ENCODE data around the gene KRTAP29-1. TPM values are rescaled to one million over a fixed set of nuclear protein-coding genes. Genes with fewer than 3 reads are reported as not detected.

Gene KRTAP29-1
- total RNA-seq, 2 experiments from 2014 or later, result not detected

- H3K27me3 Mint-ChIP-seq, result no peaks in the 10 kb centered on the region
- H3K36me3 ChIP-seq (ENCODE audit: insufficient read depth, low read length), result no peaks in the 10 kb centered on the region
- no peaks in the 10 kb centered on the region for H3K9me3 ChIP-seq (ENCODE audit: control insufficient read depth in 1 of 2, insufficient read depth in 1 of 2, low read length in 2 of 2)
- intact Hi-C loops (cut with DNase I, micrococcal nuclease), result no loop called here
- H3K27ac Mint-ChIP-seq, result no peak overlapping the region
- no peak overlapping the region for H3K27ac ChIP-seq (ENCODE audit: low read depth in 1 of 2, low read length in 2 of 2)
- no peaks in the 10 kb centered on the region for H3K9me3 Mint-ChIP-seq
- H3K27me3 ChIP-seq (ENCODE audit: control insufficient read depth in 1 of 2, insufficient read depth in 2 of 2, low read length in 2 of 2), result no peaks in the 10 kb centered on the region
- H3K4me1 Mint-ChIP-seq (ENCODE audit: low read depth), result peaks cover 18% of the 10 kb centered on the region
- no peaks in the 10 kb centered on the region for H3K4me1 ChIP-seq (ENCODE audit: insufficient read depth, low read length)
- H3K4me3 ChIP-seq (ENCODE audit: low read length), result no peak overlapping the region
- POLR2A ChIA-PET, result no interaction called here
- no peaks in the 10 kb centered on the region for H3K36me3 Mint-ChIP-seq (ENCODE audit: low read depth)
- no peak for ATAC-seq (ENCODE audit: poor library complexity)
- H3K4me3 Mint-ChIP-seq, result no peak overlapping the region
- CTCF ChIA-PET, result no interaction called here
- no peak for TF ChIP-seq CTCF (IDR thresholded peaks at IDR 0.05)
- DNase-seq, result no peak
Observed at GRCh38 chr17:41287050-41287449, 15.6 kb downstream of the KRTAP29-1 start.

GRCh38 chr17:41284546-41284945 lies 18.1 kb downstream of the KRTAP29-1 start:
- DNase-seq, result peak in 1 of 14 experiments; percentile 2
- Histone ChIP-seq H3K4me1 (ENCODE audit: insufficient read depth, low read length) (no peaks in the 10 kb centered on the region), H3K27me3 (ENCODE audit: control insufficient read depth in 1 of 2, insufficient read depth in 2 of 2, low read length in 2 of 2) (no peaks in the 10 kb centered on the region), H3K36me3 (ENCODE audit: insufficient read depth, low read length) (no peaks in the 10 kb centered on the region), H3K9me3 (ENCODE audit: control insufficient read depth in 1 of 2, insufficient read depth in 1 of 2, low read length in 2 of 2) (no peaks in the 10 kb centered on the region), H3K4me3 (ENCODE audit: low read length) (no peak overlapping the region), H3K27ac (ENCODE audit: low read depth in 1 of 2, low read length in 2 of 2) (no peak overlapping the region)
- ChIA-PET CTCF (no interaction called here), POLR2A (interaction anchor here (1.1 kb wide), 1 partner anchor 24 kb away, joined by 4 read pairs; the partner anchor contains the start of gene KRTAP16-1)
- no peak for TF ChIP-seq CTCF (IDR thresholded peaks at IDR 0.05)
- Mint-ChIP-seq H3K36me3 (ENCODE audit: low read depth) (no peaks in the 10 kb centered on the region), H3K9me3 (peaks cover 6% of the 10 kb centered on the region), H3K4me1 (ENCODE audit: low read depth) (peaks cover 18% of the 10 kb centered on the region), H3K27ac (peak overlapping the region; percentile 2), H3K4me3 (no peak overlapping the region), H3K27me3 (no peaks in the 10 kb centered on the region)
- ATAC-seq (ENCODE audit: poor library complexity), result peak; percentile 39
- intact Hi-C loops (cut with DNase I, micrococcal nuclease), result no loop called here

- H3K27ac Mint-ChIP-seq, result no peak overlapping the region
Observed at GRCh38 chr17:41284043-41284442, 18.6 kb downstream of the KRTAP29-1 start.

More at GRCh38 chr17:41284043-41284442, 18.6 kb downstream of the KRTAP29-1 start:
- no peaks in the 10 kb centered on the region for H3K36me3 ChIP-seq (ENCODE audit: insufficient read depth, low read length)
- ChIA-PET POLR2A (interaction anchor here (1.1 kb wide), 1 partner anchor 25 kb away, joined by 4 read pairs; the partner anchor contains the start of gene KRTAP16-1), CTCF (no interaction called here)
- no peaks in the 10 kb centered on the region for H3K4me1 ChIP-seq (ENCODE audit: insufficient read depth, low read length)
- H3K27ac ChIP-seq (ENCODE audit: low read depth in 1 of 2, low read length in 2 of 2), result no peak overlapping the region
- no peak for TF ChIP-seq CTCF (IDR thresholded peaks at IDR 0.05)
- Mint-ChIP-seq H3K4me3 (no peak overlapping the region), H3K9me3 (peaks cover 6% of the 10 kb centered on the region), H3K4me1 (ENCODE audit: low read depth) (peaks cover 18% of the 10 kb centered on the region), H3K36me3 (ENCODE audit: low read depth) (no peaks in the 10 kb centered on the region), H3K27me3 (no peaks in the 10 kb centered on the region)
- no peaks in the 10 kb centered on the region for H3K27me3 ChIP-seq (ENCODE audit: control insufficient read depth in 1 of 2, insufficient read depth in 2 of 2, low read length in 2 of 2)
- ATAC-seq (ENCODE audit: poor library complexity) (no peak), DNase-seq (peak in 1 of 14 experiments; percentile 0)
- intact Hi-C loops (cut with DNase I, micrococcal nuclease), result no loop called here
- H3K4me3 ChIP-seq (ENCODE audit: low read length), result no peak overlapping the region
- no peaks in the 10 kb centered on the region for H3K9me3 ChIP-seq (ENCODE audit: control insufficient read depth in 1 of 2, insufficient read depth in 1 of 2, low read length in 2 of 2)
